Inferior parietal cortex (tissue), 1 donor: Measurements from ENCODE around the gene PSMG2.

Source experiments
- DNase-seq: peaks from one replicate; pipeline ENCODE4 v3.0.0-alpha.2; 2016; ENCODE audit errors: extremely low spot score

The PSMG2 gene

GRCh38 chr18:12765586-12765985 lies 62.7 kb downstream of the PSMG2 start:
- no peak for DNase-seq

GRCh38 chr18:12766986-12767433 lies 64.2 kb downstream of the PSMG2 start:
- no peak for DNase-seq

GRCh38 chr18:12767580-12768155 lies 64.8 kb downstream of the PSMG2 start:
- DNase-seq: no peak

GRCh38 chr18:12768625-12769024 lies 65.8 kb downstream of the PSMG2 start:
- no peak for DNase-seq

- DNase-seq: no peak
Observed at GRCh38 chr18:12769136-12769535, 66.3 kb downstream of the PSMG2 start.

GRCh38 chr18:12769644-12770440 lies 67.0 kb downstream of the PSMG2 start:
- DNase-seq: no peak

- no peak for DNase-seq
Observed at GRCh38 chr18:12770469-12771219, 67.8 kb downstream of the PSMG2 start.

- no peak for DNase-seq
Observed at GRCh38 chr18:12772111-12772510, 69.3 kb downstream of the PSMG2 start.

- no peak for DNase-seq
Observed at GRCh38 chr18:12773369-12773768, 70.5 kb downstream of the PSMG2 start.

GRCh38 chr18:12774982-12775381 lies 72.1 kb downstream of the PSMG2 start:
- DNase-seq: no peak
